NCI-H146 (cell line): ENCODE measurements around the gene FANCF.

Source experiments
- DNase-seq: peaks from one replicate; lab custom pipeline; 2025; lab: John Stamatoyannopoulos, UW

FANCF gene

DNA sequence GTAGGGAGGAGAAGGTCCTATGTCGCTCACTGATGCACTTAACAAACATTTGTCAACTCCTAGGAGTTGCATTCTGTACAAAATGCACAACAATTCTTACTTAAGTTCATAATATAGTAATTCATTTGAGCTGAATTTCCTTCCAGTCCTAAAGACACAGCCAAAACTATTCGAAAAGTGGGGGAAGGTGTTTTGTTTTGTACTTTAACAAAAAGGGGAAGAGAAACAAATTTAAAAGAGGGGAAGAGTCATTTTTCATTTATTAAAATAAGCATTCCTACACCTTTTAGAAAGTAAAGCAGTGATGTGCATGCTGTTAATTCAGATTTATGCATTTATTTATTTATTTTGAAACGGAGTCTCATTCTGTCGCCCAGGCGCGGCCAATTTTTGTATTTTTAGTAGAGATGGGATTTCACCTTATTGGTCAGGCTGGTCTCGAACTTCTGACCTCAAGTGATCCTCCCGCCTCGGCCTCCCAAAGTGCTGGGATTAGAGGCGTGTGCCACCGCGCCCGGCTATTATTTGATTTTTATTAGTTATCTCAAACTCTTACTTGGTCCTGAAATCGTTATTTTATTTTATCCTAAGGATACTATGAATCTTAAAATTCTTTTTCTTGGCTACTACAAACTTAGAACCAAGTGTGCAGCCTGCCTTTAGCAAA is 1.1 kb upstream of the FANCF start:
- DNase-seq: no peak

DNA sequence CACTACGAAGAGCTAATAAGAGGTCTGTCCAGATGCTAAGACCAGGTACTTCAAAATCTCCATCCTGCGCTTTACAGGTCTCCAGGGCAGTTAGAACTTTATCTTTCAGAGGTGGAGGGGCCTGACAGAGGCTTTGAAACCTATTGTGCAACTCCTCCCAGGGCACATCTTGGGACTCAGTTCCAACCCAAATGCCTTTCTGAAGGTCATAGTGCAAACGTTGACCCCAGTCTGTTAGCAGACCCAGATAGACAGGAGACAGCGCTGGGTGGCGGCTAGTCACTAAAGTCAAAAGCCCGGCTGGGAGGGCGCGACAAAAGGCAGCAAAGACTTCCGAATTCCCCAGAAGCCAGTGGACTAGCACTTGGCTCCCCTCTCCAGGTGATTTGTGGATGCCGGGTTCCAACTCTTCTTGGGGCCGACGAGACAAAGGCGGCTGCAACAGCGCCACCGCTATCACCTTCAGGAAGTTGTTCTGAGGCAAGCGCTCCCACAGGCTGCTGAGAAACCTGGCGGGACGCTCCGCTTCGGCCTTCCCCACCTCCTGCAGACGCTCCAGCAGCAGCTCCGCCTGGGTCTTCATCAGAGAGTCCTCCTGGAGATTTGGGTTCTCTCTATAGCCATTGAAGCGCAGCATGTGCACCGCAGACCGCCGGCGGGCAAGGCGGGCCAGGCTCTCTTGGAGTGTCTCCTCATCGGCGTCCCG is 728 bp downstream of the FANCF start:
- peak; percentile 82 for DNase-seq

DNA sequence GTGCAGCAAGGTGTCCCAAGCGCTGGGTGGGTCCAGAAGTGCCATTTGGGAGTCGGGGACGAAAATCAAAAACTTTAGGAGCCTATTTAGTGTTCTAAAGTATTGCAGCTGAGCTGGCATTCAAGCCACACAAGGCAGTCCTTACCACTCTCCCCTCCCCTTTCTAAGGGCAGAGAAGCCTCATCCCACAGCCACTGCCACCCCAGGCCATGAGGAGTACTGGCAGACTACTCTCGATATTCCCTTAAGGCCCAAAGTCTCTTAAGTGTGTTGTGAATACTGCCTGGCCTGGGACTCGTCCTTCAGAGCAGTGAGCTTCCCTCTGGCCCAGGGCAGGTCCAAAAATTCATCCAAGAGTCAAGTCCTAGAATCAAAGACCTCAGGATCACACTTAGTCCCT is 7.8 kb downstream of the FANCF start:
- DNase-seq: no peak

DNA sequence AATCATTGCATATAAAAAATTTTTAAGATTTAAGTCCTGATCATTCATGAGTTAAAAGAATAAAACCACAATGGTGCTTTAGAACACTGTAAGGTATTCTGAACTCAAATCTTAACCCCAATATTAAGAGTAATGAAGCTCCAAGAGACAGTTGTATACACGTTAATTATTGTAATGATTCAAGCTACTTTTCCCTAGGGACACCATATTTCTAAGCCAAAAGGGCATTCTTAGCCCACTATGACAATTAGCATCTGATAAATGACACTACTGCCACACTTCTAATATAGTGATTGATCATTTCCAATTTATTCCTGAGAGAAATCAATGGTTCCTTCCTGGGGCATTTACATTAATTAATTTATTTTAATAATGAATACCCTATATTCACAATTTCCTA is 21.7 kb downstream of the FANCF start:
- no peak for DNase-seq

DNA sequence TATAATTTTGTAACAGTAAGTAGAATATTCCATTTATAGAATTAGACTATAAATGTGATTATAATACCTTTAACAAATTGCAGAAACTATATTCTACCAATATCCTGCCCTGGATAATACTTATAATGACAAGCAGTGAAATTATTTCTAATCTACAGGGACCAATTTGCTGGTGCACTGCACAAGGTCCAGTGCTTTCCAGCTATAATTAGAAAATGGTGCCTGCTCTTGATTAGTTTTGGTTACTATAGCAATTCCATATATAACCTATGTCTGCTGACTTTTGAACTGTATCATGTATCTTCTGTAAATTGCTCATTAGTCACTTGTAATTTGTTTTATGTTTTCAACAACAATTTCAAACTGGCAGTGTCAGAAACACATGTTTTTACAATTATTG is 23.1 kb downstream of the FANCF start:
- DNase-seq: no peak

DNA sequence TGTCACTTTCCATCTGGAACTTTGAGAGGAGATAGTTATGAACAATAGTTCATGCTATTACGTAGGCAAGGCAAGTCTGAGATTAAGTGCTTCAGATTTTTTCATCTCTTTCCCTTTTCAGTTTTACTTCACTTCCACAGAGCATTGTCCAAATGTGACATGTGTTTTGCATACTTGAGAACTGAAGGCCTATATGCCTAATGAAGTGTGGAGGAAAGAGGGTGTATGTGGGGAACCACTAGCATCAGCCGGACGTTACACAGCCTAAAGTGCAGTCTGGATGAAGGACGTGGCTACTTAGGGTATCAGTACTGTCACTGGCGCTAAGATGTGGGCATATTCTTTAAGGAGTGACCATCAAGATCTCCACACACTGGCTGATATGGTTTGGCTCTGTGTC is 26.2 kb downstream of the FANCF start:
- DNase-seq: no peak

DNA sequence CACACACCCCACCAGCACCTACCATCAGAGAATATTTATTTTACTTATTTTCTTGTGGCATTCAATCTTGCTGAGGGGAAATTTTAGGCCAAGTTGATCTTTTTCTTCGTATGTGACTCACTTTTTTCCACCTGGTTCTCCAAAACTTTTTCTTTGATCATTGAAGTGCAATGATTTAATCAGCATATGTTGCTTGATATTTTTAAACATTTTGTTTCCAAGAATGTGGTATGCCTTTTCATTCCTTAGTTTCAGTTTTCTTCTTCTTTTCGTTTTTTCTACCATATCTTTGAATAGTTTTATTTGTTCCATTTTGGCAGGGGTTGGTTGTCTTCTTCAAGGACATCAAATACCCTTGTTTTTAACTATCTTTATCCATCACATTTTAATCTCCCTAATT is 28.6 kb downstream of the FANCF start:
- no peak for DNase-seq

DNA sequence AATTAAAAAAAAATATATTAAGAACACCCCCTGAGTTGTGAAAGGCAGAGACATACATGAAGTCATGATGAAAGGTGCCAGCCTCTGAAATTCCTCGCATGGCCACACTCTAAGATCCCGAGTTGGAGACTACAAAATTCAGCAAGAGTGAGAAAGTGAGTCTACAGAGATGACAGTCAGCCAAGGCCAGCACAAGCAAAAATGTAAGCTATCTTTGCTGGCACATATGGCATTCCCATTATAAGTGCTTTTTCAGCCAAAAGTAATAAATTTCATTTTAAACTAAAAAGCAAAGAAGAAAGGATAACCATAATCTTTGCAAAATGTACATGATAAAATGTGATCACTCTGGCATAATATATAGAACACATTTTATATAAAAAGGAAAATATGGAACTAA is 40.6 kb downstream of the FANCF start:
- DNase-seq: no peak

DNA sequence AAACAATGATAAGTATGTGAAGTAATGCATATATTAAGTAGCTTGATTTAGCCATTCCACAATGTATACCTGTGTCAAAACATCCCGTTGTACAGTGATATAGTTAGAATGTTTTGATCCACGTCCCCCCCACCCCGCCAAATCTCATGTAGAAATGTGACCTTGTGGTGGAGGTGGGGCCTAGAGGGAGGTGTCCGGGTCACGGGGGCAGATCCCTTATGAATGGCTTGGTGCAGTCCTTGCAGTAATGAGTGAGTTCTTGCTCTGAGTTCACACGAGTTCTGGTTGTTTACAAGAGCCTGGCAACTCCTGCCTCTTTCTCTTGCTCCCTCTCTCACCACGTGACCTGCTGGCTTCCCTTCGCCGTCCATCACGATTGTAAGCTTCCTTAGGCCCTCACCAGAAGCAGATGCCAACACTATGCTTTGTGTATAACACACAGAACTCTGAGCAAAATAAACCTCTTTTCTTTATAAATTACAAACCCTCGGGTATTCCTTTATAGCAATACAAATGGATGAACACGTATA is 41.6 kb downstream of the FANCF start:
- no peak for DNase-seq

DNA sequence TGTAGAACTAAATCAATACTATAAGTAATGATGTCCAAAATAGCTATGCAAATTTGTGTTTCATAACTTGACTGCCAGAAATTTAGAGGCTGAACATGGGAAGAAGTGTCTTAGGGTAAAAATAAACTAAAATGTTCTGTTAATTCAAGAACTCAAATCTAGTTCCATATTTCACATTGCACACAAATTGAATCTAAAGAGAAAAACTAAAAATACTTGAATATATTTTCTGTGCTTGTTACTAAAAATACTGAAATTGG is 43.5 kb downstream of the FANCF start:
- DNase-seq: no peak

DNA sequence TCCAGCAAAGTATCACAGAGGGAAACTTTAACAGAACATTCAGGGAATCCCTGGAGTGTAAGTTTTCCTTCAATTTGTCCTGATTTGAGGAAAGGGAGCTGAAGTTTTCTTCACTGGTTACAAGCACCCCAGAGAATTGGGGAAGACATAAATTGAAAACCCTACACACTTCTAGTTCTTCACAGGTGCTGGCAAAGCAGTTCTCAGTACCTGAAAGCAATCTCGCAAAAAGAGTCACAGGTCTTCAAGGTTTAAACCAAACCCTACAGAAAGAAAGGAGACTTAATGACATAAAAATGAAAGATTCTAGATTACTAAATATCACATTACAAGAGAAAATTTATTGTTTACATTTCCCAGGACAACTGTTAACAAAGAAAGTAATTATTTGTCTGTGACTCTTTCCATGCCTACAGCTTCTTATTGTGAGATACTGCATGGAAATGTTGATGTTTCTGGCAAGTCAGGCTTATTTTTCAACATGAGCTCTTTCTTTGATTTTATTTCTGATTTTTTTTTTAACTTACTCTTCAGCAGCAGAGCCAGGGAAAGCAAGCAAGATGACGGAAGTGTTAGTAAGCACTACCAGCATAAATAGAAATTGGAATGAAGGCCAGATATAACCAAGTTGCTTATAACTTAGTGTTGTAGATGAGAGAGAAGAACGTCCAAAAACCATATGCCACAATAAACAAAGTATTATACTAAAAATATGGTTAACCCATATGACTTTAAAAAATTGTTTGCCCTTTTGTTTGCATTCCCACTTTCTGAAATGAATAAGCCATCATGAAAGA is 44.1 kb downstream of the FANCF start:
- DNase-seq: no peak

DNA sequence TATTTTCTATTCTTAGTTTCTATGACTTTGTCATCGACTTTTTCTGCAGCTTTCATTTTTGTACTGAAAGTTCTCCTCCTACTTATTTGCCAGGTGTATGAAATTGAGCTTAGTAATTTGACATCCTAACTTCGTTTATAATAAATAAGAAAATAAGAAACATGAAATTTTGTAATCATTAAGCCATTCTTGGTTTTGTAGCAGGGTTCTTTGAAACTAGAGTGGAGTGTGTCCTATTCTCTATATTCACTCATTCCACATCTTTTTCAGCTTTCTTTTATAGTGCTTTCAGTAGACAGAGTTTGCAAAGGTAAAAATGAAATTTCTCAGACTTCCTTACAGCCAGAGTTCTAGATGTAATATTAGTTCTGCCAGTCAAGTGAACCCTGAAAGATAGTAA is 47.8 kb downstream of the FANCF start:
- no peak for DNase-seq
